A673 (cell line): Measurements from ENCODE around the gene TBX4.

Experiments used
- CTCF ChIP-seq: fragments of 300-800, 200-600 bp; sonication (generic); conservative IDR thresholded peaks from 2 replicates; pipeline ENCODE4 v1.5.1; 2017; ENCODE audit warnings: low read depth, mild to moderate bottlenecking, antibody characterized with exemption, low read length, moderate library complexity, mixed read lengths
- EZH2 ChIP-seq: fragments of 200-600 bp; sonication (generic); IDR thresholded peaks from 2 replicates; pipeline ENCODE4 v1.6.1; 2017; ENCODE audit warnings: borderline replicate concordance, low read depth, mild to moderate bottlenecking, mixed read lengths, antibody characterized with exemption, low read length; ENCODE audit not compliant: poor library complexity, severe bottlenecking

- TF ChIP-seq EZH2 (no peak), CTCF (no peak)
These were observed 10.6 kb downstream of the TBX4 start for GRCh38 chr17:61462719-61463315.
